NCI-H526 (cell line): ENCODE measurements around the gene CHKA.

Source experiments
- DNase-seq, 2 experiments: peaks; one replicate each; lab custom pipeline; 2025; lab: John Stamatoyannopoulos, UW

The CHKA gene

GRCh38 chr11:68142441-68143309 lies 21.5 kb upstream of the CHKA start:
- DNase-seq: no peak

- DNase-seq: no peak
These were observed 20.8 kb upstream of the CHKA start for GRCh38 chr11:68142028-68142412.

- DNase-seq: no peak
These were observed 20.2 kb upstream of the CHKA start for GRCh38 chr11:68141246-68142027.

GRCh38 chr11:68140496-68141245 lies 19.5 kb upstream of the CHKA start:
- no peak for DNase-seq

GRCh38 chr11:68138237-68138636 lies 17.0 kb upstream of the CHKA start:
- DNase-seq: no peak

GRCh38 chr11:68137833-68138232 lies 16.6 kb upstream of the CHKA start:
- DNase-seq: no peak

- DNase-seq: no peak
These were observed 15.7 kb upstream of the CHKA start for GRCh38 chr11:68136866-68137265.

GRCh38 chr11:68135161-68135560 lies 14.0 kb upstream of the CHKA start:
- DNase-seq: no peak

GRCh38 chr11:68133761-68134160 lies 12.6 kb upstream of the CHKA start:
- DNase-seq: no peak

GRCh38 chr11:68130121-68130520 lies 8.9 kb upstream of the CHKA start:
- no peak for DNase-seq

GRCh38 chr11:68128682-68129327 lies 7.6 kb upstream of the CHKA start:
- no peak for DNase-seq

GRCh38 chr11:68127714-68128681 lies 6.8 kb upstream of the CHKA start:
- DNase-seq: peak in 1 of 2 experiments; percentile 55

GRCh38 chr11:68125164-68125563 lies 4.0 kb upstream of the CHKA start:
- DNase-seq: no peak

GRCh38 chr11:68122936-68123539 lies 1.9 kb upstream of the CHKA start:
- DNase-seq: no peak

- peak in 1 of 2 experiments; percentile 77 for DNase-seq
These were observed 718 bp downstream of the CHKA start for GRCh38 chr11:68120273-68121066.

GRCh38 chr11:68118706-68119448 lies 2.3 kb downstream of the CHKA start:
- DNase-seq: no peak

- DNase-seq: no peak
These were observed 3.2 kb downstream of the CHKA start for GRCh38 chr11:68117853-68118470.

- no peak for DNase-seq
These were observed 4.2 kb downstream of the CHKA start for GRCh38 chr11:68116974-68117373.
